ENCODE results near the gene SLC16A14. TPM values are rescaled to one million over a fixed set of nuclear protein-coding genes. Genes with fewer than 3 reads are reported as not detected.

Gene SLC16A14
- total and polyA plus RNA-seq, 2 experiments from 2014 or later, result not detected

GRCh38 chr2:230090967-230091366 lies 22.2 kb upstream of the SLC16A14 start:
- no peak for DNase-seq
- Histone ChIP-seq H3K27ac (no peak overlapping the region), H3K9ac (no peak overlapping the region), H3K36me3 (ENCODE audit: low read depth) (no peaks in the 10 kb centered on the region), H3K4me2 (ENCODE audit: unreplicated experiment) (no peak overlapping the region), H4K20me1 (ENCODE audit: insufficient read depth) (no peaks in the 10 kb centered on the region), H3K9me3 (ENCODE audit: low read depth) (no peaks in the 10 kb centered on the region), H3K79me2 (ENCODE audit: insufficient read depth) (no peaks in the 10 kb centered on the region), H3K9me2 (ENCODE audit: insufficient read depth) (no peaks in the 10 kb centered on the region), H3K27me3 (replicated peaks; ENCODE audit: insufficient read depth) (0 out of 2 replicates have a peak, but pooled peaks cover 6% of the 10 kb centered on the region), H3F3A (ENCODE audit: insufficient read depth) (no peaks in the 10 kb centered on the region), H3K4me1 (ENCODE audit: insufficient read depth) (no peaks in the 10 kb centered on the region), H3K4me3 (no peak overlapping the region), H2AFZ (no peak overlapping the region)
- TF ChIP-seq EZH2 (IDR thresholded peaks at IDR 0.05; ENCODE audit: insufficient read depth, poor library complexity, severe bottlenecking) (no peak), EZH2phosphoT487 (IDR thresholded peaks at IDR 0.05; ENCODE audit: insufficient read depth, low read depth) (no peak)
- in situ Hi-C loops (cut with MboI), result no loop called here
- 55 to 59% methylated on average over 2 of the region's 2 CpGs for WGBS, 2 experiments (ENCODE audit: low coverage in 1 of 2, low lambda C conversion rate in 2 of 2, missing lambda C conversion rate in 2 of 2)

- Histone ChIP-seq H3K4me2 (ENCODE audit: unreplicated experiment) (no peak overlapping the region), H3F3A (ENCODE audit: insufficient read depth) (no peaks in the 10 kb centered on the region), H4K20me1 (ENCODE audit: insufficient read depth) (no peaks in the 10 kb centered on the region), H3K27ac (no peak overlapping the region), H3K36me3 (ENCODE audit: low read depth) (no peaks in the 10 kb centered on the region), H3K9me2 (ENCODE audit: insufficient read depth) (no peaks in the 10 kb centered on the region), H3K27me3 (replicated peaks; ENCODE audit: insufficient read depth) (no peaks in the 10 kb centered on the region), H3K4me1 (ENCODE audit: insufficient read depth) (no peaks in the 10 kb centered on the region), H3K9me3 (ENCODE audit: low read depth) (no peaks in the 10 kb centered on the region), H3K9ac (no peak overlapping the region), H3K4me3 (no peak overlapping the region), H3K79me2 (ENCODE audit: insufficient read depth) (no peaks in the 10 kb centered on the region), H2AFZ (no peak overlapping the region)
- WGBS, 2 experiments (ENCODE audit: low coverage in 1 of 2, low lambda C conversion rate in 2 of 2, missing lambda C conversion rate in 2 of 2), result 50 to 51% methylated on average over 7 of the region's 7 CpGs
- in situ Hi-C loops (cut with MboI), result no loop called here
- peak; percentile 22 for DNase-seq
- no peak for TF ChIP-seq EZH2phosphoT487 (IDR thresholded peaks at IDR 0.05; ENCODE audit: insufficient read depth, low read depth)
- TF ChIP-seq EZH2 (IDR thresholded peaks at IDR 0.05; ENCODE audit: insufficient read depth, poor library complexity, severe bottlenecking), result no peak
These were observed 16.5 kb upstream of the SLC16A14 start for GRCh38 chr2:230085201-230085600.

- Histone ChIP-seq H4K20me1 (ENCODE audit: insufficient read depth) (no peaks in the 10 kb centered on the region), H3K9me2 (ENCODE audit: insufficient read depth) (no peaks in the 10 kb centered on the region), H3F3A (ENCODE audit: insufficient read depth) (no peaks in the 10 kb centered on the region), H3K27me3 (replicated peaks; ENCODE audit: insufficient read depth) (no peaks in the 10 kb centered on the region), H3K9ac (no peak overlapping the region), H3K9me3 (ENCODE audit: low read depth) (no peaks in the 10 kb centered on the region), H2AFZ (no peak overlapping the region), H3K36me3 (ENCODE audit: low read depth) (no peaks in the 10 kb centered on the region), H3K79me2 (ENCODE audit: insufficient read depth) (no peaks in the 10 kb centered on the region), H3K4me3 (no peak overlapping the region), H3K4me1 (ENCODE audit: insufficient read depth) (no peaks in the 10 kb centered on the region), H3K27ac (no peak overlapping the region), H3K4me2 (ENCODE audit: unreplicated experiment) (no peak overlapping the region)
- in situ Hi-C loops (cut with MboI), result no loop called here
- no peak for TF ChIP-seq EZH2 (IDR thresholded peaks at IDR 0.05; ENCODE audit: insufficient read depth, poor library complexity, severe bottlenecking)
- TF ChIP-seq EZH2phosphoT487 (IDR thresholded peaks at IDR 0.05; ENCODE audit: insufficient read depth, low read depth), result no peak
- WGBS, 2 experiments (ENCODE audit: low coverage in 1 of 2, low lambda C conversion rate in 2 of 2, missing lambda C conversion rate in 2 of 2), result 48 to 51% methylated on average over 5 of the region's 5 CpGs
- no peak for DNase-seq
These were observed 9.3 kb upstream of the SLC16A14 start for GRCh38 chr2:230077851-230078547.

DNA sequence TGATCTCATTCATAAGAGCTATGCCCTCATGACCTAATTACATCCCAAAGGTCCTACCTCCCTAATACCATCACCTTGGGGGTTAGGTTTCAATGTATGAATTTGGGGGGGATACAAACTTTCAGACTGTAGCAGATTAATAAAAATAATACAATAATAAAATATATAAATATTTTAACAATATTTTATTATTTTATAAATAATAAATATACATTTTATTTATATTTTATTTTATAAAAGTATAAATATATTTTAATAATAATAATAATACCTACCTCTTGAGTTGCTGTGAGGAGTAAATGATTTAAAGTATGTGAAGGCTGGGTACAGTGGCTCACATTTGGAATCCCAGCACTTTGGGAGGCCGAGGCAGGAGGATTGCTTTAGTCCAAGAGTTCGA lies 8.1 kb upstream of the SLC16A14 start:
- H3K4me1 ChIP-seq (ENCODE audit: insufficient read depth), result no peaks in the 10 kb centered on the region
- no peak overlapping the region for H3K4me3 ChIP-seq
- no peaks in the 10 kb centered on the region for H4K20me1 ChIP-seq (ENCODE audit: insufficient read depth)
- H3K27me3 ChIP-seq (replicated peaks; ENCODE audit: insufficient read depth), result no peaks in the 10 kb centered on the region
- H3K79me2 ChIP-seq (ENCODE audit: insufficient read depth), result no peaks in the 10 kb centered on the region
- H3K9me2 ChIP-seq (ENCODE audit: insufficient read depth), result no peaks in the 10 kb centered on the region
- WGBS, 2 experiments (ENCODE audit: low coverage in 1 of 2, low lambda C conversion rate in 2 of 2, missing lambda C conversion rate in 2 of 2), result 48 to 55% methylated on average over 2 of the region's 2 CpGs
- H3K27ac ChIP-seq, result no peak overlapping the region
- H3K9me3 ChIP-seq (ENCODE audit: low read depth), result no peaks in the 10 kb centered on the region
- no peaks in the 10 kb centered on the region for H3K36me3 ChIP-seq (ENCODE audit: low read depth)
- no peak overlapping the region for H3K4me2 ChIP-seq (ENCODE audit: unreplicated experiment)
- H3F3A ChIP-seq (ENCODE audit: insufficient read depth), result no peaks in the 10 kb centered on the region
- TF ChIP-seq EZH2 (IDR thresholded peaks at IDR 0.05; ENCODE audit: insufficient read depth, poor library complexity, severe bottlenecking) (no peak), EZH2phosphoT487 (IDR thresholded peaks at IDR 0.05; ENCODE audit: insufficient read depth, low read depth) (no peak)
- no peak overlapping the region for H3K9ac ChIP-seq
- no peak for DNase-seq
- in situ Hi-C loops (cut with MboI), result no loop called here
- no peak overlapping the region for H2AFZ ChIP-seq
